KBM-7 (cell line): ENCODE data around the gene OR4C3.
"Not testable (repeated sequence)": the region's sequence is repeated elsewhere in the genome, so short reads cannot be mapped to it uniquely, and the experiment has no call there.

Experiments used
- DNase-seq: peaks from one replicate; pipeline ENCODE4 v3.0.0-alpha.2; 2015
- in situ Hi-C: fragments of 300-500 bp; cut with MboI; formaldehyde crosslinking; loops from 2 replicates; pipeline ENCODE4 v1.14.3; 2020; ENCODE audit warnings: low sequenced_read_pairs, low pct_unique_long_range_greater_than_20kb, mixed read lengths

OR4C3 gene

DNA sequence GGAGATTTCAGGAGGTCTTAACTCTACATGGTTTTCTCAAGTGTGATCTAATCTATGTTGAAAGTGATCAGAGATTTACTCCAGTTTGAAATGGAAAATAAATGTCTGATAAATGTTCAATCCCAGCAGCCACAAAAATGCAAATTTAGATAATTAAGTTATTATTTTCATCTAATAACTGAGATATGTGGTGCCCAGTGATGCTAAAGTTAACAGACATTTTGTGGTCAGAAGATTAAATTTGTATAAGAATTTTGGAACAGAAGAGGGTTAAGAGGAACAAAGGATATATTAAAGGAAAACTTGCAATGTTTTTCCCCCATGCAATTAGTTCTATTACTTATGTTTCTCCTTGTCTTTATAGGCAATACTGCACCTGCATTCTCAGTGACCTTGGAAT is at the start of gene OR4C3:
Gene OR4C3 (plus strand): TSS at position 301 of the 400 bp plus-strand sequence. CDS start 102 bp downstream, outside the sequence.
- in situ Hi-C loops, DNase-seq: not testable (repeated sequence)

DNA sequence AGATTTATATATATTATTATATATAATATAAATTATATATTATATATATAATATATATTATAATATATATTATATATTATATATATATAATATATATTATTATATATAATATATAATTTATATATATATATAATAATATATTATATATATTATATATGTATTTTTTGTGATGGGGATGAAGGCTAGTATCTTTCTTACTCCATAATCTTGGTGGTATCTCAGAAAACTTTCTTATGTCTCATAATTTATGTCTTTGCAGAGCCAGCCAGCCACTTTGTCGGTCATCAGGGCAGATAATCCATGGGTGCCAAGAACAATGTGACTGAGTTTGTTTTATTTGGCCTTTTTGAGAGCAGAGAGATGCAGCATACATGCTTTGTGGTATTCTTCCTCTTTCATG is 18.8 kb upstream of the OR4C3 start, which contains the start of gene OR4S1:
Gene OR4S1 (plus strand): TSS at position 301 of the 400 bp plus-strand sequence. CDS start 0 bp downstream, at position 301.
- no peak for DNase-seq
- in situ Hi-C loops: no loop called here

DNA sequence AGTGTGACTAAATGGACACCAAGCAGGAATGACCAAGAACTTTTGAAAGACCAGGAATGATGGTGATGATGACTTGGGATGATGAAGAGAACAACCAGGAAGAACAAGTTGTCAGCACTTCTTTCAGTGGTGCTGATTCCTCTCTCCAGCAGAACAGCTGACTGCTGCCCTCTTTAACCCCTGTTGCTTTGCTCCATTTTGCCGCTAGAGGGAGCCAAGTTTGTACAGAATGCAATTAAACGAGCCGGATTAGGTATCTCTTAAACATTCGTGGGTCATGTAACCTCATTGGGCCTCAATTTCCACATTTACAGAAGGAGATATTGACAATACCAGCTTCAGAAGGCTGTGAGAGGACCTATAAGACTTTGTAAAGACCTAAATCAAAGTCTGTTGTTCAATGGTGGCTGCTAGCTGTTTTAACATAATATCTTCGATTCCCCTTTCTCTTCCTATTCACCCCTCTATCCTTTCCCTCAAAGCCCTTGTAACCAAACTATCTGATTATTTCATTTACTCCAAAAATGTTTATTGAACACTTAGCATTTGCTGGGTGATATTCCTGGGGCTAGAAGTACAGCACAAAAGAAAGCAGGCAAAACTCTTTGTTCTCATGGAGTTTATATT is 16.8 kb upstream of the OR4C3 start:
- in situ Hi-C loops: no loop called here
- peak; percentile 74 for DNase-seq

DNA sequence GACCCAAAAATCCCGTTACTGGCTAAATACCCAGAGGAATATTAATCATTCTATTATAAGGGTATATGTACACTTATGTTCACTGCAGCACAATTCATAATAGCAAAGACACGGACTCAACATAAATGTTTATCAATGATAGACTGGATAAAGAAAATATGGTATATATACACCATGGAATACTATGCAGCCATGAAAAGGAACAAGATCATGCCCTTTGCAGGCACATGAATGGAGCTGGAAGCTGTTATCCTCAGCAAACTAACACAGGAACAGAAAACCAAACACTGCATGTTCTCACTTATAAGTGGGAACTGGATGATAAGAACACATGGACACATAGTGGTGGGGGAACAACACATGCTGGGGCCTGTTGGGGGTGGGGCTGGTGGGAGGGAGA is 11.1 kb upstream of the OR4C3 start:
- DNase-seq, in situ Hi-C loops: not testable (repeated sequence)

DNA sequence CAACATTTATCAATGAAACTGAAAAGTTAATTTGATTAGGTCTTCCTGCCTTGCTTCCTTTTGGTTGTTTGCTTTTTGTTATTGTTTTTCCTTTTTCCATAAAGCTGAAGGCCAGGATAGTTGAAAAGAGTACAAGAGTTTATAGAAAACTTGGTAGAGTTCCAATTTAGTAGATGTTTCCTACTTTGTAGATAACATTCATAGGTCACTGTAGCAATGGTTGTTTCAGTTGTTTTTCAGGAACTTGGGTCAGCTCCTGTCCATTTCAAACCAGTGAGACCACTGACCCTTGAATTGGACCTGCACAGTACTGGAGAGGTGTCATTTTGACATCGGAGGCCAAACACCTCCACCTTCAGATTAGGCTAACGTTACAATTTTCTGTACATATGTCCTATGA is 4.9 kb upstream of the OR4C3 start:
- in situ Hi-C loops, DNase-seq: not testable (repeated sequence)

DNA sequence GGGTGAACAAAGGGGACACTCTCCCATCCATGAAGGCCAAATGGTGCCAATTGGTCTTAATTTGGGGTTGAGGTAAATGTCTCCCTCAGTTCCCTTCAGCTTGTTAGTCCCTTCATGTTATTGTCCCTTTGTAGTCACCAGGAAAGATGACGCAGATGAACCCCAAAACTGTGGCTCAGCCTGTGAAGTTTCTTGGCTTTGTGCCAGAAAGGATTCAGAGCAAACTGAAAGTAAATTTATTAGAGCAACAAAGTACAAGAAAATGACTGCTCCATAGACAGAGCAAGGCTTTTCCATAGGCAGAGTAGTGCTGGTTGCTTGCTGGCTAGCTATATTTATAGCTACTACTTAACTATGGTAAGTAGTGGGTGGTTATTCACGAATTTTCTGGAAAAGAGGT is 16.7 kb downstream of the OR4C3 start:
- no peak for DNase-seq
- in situ Hi-C loops: no loop called here

DNA sequence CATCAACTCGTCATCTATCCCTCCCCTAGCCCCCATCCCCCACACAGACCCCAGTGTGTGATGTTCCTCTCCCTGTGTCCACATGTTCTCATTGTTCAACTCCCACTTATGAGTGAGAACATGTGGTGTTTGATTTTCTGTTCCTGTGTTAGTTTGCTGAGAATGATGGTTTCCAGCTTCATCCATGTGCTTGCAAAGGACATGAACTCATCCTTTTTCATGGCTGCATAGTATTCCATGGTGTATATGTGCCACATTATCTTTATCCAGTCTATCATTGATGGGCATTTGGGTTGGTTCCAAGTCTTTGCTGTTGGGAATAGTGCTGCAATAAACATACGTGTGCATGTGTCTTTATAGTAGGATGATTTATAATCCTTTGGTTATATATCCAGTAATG is 17.8 kb downstream of the OR4C3 start:
- in situ Hi-C loops: not testable (repeated sequence)

DNA sequence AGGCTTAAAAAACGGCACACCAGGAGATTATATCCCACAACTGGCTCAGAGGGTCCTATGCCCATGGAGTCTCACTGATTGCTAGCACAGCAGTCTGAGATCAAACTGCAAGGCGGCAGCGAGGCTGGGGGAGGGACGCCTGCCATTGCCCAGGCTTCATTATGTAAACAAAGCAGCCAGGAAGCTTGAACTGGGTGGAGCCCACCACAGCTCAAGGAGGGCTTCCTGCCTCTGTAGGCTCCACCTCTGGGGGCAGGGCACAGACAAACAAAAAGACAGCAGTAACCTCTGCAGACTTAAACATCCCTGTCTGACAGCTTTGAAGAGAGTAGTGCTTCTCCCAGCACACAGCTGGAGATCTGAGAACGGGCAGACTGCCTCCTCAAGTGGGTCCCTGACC is 21.6 kb downstream of the OR4C3 start:
- DNase-seq, in situ Hi-C loops: not testable (repeated sequence)

More for the DNA sequence above, 17.8 kb downstream of the OR4C3 start:
- not testable (repeated sequence) for DNase-seq

DNA sequence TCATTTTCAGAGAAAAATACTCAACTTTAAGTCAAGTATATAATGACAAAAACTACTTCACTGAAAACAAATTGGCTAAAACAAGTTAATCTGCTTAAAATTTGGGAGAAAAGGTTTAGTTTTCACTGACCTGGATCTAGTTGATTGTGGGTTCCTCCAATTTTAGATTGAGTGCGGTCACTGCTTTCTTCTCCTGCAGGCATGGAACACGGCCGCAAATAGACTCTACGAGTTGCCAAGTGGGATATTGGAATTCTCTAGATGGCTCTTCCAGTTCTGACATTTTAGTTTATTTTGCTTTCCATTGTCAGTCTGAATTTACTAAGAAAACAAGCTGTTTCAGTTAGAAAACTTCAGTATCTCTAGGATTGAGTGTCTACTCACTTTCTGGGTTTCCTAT is 29.3 kb downstream of the OR4C3 start:
- no peak for DNase-seq
- in situ Hi-C loops: no loop called here

DNA sequence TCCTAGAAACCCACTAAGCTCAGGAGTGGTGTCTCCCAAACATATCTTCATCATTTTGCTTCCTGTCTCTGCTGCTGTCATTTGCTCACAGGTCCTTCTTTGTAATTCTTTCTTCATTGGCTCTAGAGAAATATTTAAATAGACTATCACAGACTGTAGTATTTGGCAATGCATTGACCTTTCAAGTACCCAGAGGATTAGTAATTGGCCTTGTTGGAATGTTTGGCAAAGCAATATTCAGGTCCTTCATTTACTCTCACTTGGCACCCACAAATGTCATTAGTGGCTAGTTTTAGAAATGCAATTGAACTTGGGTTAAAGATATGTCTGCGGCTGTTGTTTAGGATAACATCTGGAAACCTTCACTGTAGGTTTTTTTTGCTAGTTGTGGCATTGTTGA is 30.0 kb downstream of the OR4C3 start:
- in situ Hi-C loops: no loop called here
- no peak for DNase-seq

DNA sequence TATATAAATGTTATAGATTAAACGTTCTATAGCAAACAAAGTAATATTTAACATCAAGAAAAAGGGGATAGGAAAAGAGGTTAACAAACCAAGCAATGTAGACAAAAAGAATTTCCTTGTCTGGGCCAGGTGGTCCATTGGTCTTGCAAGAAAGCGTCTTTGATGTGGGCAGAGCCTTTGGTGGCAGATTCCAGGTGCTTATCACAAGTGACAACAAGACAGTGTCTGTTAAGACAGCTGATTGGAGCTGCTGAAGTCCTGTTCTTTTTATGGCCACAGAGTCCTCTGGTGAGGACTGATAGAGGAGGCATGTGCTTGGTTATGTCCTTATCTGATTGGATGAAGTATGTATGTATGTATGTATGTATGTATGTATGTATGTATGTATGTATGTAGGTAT is 36.6 kb downstream of the OR4C3 start:
- in situ Hi-C loops, DNase-seq: not testable (repeated sequence)

DNA sequence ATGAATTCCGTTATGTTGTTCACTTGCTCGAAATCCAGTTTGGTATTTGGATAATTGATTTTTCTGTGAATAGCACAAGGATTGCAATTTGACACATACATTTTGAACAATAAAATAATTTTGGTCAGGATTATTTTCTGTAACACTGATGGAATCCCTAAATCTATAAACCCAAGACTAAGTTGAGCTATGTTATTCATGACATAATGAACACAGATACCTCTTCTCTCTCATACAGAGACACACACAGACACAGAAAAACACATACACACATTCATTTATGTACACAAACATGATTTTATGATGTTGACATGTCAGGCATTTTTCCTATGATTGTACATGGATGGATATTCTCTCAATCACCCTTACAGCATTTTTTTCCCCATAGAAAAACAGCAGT is 41.6 kb downstream of the OR4C3 start, which contains the start of gene OR4C5:
Gene OR4C5 (minus strand): TSS at position 101 of the 400 bp plus-strand sequence. CDS start 0 bp downstream, at position 101.
- in situ Hi-C loops: no loop called here
- no peak for DNase-seq
